Activated CD8-positive, alpha-beta memory T cell treated with anti-CD3 and anti-CD28 coated beads, Interleukin-2, amount 50 U/mL, for 24 hours (primary cell): ENCODE data around the gene SASS6.
"Not testable (repeated sequence)": the region's sequence is repeated elsewhere in the genome, so short reads cannot be mapped to it uniquely, and the experiment has no call there.

Experiments used
- DNase-seq: peaks from one replicate; pipeline ENCODE4 v3.0.0-alpha.2; 2020; ENCODE audit errors: extremely low read depth

SASS6 gene

DNA sequence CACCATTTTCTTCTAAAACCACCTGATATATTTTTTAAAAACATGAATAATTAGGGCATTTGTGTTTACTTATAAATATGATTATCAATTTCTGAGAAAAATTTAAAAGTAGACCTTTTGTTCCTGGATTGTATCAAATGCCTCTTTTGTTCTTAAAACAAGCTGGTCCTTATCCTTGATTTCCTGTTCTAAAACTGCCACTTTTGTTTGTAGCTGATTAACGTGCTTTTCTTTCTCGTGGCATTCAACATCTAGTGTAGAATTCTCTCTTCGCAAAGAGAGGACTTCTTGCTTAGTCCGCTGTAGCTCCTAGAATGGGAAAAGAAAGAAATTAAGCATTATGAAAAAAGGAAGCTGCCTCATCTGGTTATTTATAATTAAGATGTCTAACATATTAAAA, 25.0 kb downstream of the SASS6 start:
- DNase-seq = no peak

DNA sequence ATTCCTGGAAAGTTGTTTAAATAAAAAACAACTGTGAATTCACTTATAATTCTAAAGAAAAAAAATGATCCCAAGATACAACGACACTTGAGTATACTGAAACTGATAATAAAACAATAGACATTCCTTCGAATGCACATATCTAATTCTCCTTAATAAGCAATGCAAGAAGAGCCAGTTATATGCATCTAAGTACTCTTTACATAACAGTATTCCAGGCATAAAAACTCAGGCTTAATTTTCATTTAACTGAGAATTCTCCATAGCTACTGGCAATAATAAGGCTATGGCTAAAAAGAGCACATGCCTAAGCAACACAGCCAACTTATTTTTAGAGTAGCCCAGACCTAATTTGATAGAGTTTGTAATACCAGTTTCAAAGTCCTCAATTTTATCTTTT, 31.2 kb downstream of the SASS6 start:
- DNase-seq = no peak

DNA sequence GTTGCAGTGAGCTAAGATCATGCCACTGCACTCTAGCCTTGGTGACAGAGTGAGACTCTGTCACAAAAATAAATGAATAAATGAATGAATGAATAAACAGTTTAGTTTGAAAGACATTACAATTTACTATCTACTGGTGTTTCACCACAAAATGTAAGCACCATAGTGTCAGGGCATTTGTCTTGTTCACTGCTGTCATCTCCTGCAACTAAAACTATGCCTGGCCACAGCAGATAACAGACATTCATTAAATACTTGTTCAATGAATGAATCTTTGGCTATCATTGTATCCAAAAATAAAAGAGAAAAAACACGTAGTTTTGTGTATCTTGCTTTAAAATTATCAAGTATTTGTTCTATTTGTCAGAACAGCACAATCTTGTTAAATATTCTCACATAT, 32.5 kb downstream of the SASS6 start:
- DNase-seq = no peak

DNA sequence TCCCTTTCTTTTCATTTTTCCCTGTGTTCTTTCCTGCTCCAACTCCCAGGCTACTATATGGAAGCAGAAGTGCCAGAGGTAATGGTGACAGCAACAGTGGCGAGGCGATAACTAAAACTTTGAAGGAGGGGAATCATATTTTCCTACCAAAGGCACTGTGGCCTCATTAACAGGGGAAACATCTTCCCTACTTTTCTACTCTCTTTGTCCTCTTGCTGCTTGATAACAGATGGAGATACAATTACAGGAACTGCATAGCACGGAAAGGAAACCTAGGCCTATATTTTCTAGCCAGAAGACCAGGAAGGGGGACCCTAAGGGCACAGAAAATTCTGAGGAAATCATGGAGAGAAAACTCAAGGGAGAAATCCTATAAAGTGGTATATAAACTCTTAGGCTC, 42.3 kb downstream of the SASS6 start:
- DNase-seq = no peak

DNA sequence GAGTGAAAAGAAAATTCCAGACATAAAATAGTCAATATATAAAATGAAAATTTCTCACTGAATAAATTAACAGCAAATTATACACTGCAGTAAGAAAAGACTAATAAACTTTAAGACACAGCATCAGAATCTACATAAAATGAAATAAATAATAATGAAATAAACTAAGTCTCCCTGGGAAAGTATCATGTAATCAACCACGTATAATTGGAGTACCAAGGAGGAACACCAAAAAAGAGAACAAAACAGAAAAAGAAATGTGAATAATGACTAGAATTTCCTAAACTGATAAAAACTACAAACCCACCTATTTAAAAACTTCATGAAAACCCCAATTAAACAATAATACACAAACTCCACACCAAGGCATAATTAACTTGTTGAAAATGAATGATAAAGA, 43.6 kb downstream of the SASS6 start:
- no peak for DNase-seq

DNA sequence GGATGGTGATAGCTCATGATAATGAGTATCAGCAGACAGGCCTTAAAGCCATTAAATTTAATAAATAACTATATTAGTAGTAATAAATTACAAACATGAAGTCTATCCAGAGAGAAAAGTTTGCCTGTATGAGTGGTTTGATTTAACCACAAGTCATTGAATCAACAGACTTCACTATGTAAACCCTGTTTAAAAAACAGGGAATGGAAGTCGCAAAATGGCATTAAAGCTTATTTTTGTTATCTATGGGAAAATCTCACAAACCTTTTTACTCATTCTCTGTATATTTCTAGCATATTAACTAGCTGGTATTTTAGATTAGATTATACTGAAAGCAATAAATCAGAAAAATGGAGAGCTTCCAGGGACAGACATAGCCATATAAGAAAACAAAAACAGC, 45.3 kb downstream of the SASS6 start:
- no peak for DNase-seq

DNA sequence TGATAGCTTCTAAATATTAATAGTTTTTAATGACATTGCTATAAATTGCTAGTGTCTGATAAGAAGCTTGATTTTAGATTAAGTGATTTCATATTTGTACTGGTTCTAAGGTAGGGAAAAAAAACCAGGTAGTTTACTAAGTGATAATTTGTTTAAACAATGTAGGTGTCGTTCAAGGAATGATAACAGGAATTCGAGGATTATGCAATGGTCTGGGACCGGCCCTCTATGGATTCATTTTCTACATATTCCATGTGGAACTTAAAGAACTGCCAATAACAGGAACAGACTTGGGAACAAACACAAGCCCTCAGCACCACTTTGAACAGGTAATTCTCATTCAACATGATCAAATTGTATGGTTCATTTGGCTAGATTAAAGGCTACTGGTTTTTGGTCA, 52.4 kb downstream of the SASS6 start:
- DNase-seq = no peak

DNA sequence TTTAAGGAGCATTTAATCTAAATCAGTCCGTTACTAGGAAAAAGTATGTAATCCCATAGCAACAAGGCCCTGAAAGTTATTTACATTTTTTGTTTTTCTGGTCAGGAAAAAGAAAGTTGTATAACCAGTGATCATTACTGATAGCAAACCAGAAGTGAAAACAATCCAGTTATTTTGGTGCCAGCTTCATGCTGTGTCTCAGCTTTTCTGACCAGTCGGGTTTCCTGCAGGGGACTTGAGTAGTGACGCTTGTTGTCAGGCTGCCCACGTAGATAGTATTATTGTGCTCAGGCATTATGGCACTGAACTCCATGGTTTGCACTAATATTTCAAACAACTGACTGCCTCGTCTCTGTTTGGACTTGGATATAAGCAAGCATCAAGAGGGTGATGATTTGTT, 55.2 kb downstream of the SASS6 start:
- no peak for DNase-seq

DNA sequence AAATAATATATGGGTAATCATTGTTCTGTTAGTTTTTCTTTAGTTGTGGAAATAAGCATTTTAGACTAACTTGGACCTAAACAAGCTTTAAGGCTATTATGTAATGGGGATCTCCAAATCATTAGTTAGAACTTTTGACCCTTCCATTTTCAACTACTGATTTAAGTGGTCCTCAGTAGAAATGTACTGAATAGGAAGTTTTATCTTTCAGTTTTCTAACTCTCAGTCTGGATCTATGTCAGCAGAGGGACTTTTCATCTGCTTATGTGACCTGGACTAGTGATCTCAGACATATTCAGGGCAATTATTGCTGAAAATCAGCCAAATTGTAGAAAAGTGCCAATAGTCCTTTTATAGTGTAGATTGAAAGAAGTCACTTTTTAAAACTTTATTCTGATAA, 56.0 kb downstream of the SASS6 start:
- no peak for DNase-seq

DNA sequence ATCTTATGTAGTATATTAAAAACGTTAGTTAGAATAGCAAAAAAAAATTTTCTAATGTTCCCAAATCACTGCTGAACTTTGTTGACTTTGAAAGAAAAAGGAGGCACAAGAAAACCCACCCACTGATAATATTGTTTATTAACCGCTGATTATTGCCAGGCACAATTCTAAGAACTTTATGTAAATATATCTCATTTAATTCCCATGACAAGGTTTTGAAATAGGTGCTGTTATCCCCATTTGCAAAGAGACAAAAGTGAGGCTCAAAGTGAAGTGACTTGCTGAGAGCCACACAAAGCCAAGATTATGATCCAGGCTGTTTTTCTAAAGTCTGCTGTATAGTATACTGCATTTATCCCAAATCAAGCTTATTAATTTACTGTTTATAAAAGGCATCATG, 56.4 kb downstream of the SASS6 start:
- DNase-seq = no peak

DNA sequence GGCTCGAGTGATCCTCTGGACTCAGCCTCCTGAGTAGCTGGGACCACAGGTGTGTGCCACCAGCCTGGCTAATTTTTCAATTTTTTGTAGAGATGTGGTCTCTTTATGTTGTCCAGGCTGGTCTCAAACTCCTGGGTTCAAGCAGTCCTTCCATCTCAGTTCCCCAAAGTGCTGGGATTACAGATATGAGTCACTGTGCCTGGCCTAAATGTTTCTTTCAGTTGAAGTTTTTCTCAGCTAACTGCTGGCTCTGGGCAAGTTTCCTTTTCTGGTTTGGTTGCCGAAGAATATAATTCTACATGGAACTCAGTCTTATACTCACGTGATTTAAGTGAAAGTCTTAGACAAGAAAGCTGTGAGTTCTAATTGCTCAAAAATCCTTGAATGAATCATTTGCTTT, 57.0 kb downstream of the SASS6 start:
- DNase-seq = no peak

DNA sequence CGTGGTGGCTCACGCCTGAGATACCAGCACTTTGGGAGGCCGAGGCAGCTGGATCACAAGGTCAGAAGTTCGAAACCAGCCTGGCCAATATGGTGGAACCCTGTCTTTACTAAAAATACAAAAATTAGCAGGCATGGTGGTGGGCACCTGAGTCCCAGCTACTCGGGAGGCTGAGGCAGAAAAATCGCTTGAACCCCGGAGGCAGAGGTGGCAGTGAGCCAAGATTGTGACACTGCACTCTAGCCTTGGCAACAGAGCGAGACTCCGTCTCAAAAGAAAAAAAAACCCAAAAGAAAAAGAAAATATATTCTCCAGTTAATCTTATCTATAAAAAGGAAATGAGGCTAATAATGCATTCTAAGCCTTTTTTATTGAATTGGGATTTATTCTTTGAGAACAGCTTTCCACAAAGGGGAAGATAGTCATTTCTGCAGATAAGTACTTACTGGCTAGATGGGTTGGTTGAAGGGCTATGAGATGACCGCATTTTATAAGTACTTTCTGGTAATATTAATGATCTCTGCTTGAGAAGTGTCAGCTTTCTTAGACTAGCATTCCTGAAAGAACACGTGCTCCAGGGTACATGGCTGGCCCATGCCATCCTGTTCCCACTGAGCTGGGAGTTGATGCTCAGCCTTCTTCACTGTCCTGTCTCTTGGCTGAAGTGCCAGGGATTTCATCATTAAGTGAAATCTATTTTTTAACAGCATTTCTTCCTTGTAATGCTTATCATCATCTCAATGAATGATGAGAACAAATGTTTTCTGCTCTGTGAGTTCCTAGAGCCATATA, 57.9 kb downstream of the SASS6 start:
- no peak for DNase-seq

DNA sequence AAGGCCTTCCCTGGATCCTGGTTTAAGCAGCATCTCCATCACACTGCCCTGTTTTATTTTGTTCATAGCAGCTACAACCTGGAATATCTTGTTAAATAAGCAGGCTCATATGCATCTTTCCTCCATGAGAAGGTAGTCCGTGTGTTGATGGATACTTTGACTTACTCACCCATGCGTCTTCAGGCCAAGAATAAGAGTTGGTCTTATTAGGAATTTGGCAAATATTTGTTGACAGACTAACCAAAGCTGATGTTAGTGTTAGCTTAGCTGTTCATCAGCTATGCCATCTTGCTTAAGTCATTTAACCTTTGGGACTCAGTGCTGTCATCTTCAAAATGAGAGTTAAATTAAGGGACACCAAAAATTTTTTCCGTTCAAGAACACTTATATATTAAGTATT, 59.2 kb downstream of the SASS6 start:
- no peak for DNase-seq

DNA sequence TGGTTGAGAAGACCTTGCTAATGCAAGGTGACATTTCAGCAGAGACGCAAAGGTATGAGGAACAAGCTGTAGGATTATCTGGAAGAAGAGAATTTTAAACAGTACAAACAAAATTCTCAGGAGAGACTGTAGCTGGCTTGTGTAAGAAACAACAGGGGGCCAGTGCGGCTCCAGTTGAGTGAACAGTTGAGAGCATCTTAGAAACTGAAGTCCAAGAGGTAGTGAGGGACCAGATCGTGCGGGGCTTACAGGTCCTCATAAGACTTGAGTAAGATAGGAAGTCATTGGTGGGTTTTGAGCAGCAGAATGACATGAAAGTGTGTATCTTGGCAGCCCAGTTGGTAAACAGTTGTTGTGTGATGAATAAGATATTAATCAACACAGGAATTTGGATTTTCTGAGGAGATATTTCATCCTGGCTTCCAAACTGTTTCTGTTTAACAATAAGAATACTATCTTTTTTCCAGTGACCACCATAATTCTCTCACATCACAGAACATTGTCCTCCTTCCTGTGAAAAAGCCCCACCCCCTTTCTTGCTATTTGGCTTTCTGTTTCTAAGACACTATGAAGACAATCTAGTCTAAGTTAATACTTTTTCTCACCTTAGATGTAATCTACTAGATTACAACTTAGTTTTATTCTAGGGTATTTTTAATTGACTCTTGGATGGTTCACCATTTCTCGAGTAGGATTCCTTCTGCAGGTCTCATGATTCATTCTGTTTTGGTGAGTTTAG, 62.4 kb downstream of the SASS6 start:
- no peak for DNase-seq

DNA sequence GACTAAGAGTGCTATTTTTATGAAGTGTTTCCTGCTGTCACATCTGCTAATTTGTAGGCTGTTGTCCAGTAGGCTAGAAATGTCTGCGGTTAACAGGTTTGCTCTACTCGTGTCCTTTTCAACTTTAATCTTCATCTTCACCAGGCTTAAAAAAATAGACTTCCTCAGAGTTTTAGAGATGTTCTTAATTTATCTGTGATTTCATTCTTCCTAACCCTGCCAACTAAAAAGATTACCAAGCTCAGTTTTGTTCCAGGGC, 66.8 kb downstream of the SASS6 start:
- no peak for DNase-seq

DNA sequence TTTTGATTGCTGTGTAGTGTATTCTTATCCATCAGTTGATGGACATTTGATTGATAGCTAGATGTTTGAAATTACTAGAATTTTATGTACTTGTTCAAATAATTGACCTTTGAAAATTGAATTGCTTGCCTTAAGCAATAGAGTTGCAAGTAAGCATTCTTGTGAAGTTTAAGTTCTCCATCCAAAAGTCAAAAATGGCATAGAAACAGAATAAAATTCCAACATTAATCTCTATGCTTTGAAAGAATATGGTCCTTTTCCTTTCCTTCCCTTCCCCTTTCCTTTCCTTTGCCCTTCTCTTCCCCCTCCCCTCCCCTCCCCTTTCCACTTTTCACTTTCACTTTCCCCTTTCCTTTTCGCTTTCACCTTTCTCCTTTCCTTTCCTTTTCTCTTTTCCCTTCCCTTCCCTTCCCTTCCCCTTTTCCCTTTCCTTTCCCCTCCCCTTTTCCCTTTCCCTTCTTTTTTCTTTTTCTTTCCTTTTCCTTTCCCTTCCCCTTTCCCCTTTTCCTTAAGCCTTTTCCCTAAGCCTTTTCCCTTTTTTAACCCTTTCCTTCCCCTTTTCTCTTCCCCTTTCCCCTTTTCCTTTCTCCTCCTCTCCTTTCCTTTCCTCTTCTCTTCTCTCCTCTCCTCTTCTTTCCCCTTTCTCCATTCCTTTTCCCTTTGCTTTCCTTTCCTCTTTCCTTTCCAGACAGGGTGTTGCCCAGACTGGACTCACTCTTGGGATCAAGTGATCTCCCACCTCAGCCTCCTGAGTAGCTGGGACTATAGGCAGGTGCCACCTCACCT, 67.4 kb downstream of the SASS6 start:
- DNase-seq = no peak

DNA sequence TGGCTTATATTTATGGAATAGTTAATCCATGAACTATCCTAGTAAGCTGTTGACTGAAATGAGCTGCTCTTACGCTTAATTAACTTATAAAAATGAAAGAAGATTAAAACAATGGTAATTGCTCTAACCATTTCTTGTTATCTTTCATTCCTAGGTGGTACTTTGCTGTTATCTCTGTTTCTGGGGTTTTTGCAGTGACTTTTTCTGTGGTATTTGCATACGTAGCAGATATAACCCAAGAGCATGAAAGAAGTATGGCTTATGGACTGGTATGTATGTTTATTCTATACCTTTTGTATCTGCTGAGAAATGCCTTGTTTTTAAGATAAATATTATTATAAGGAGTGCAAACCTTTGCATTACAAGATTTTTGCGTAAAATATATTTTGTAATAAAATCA, 71.0 kb downstream of the SASS6 start:
- no peak for DNase-seq

DNA sequence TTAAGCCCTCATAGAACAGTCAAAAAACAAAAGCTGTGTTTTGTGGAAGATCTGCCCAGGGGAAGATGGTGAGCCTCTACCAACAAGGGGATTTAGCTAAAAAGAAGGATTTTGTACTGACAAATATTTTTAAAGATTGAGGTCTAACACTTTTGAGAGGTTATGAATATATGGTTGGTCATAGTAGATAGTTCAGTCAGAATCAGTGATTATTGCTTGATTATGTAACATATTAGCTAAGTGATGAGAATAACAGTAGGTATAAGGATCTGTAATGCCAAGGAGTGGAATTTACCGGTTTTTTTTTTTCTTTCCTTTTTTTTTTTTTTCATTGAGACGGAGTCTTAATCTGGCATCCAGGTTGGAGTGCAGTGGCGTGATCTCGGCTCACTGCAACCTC, 79.0 kb downstream of the SASS6 start:
- DNase-seq = no peak

DNA sequence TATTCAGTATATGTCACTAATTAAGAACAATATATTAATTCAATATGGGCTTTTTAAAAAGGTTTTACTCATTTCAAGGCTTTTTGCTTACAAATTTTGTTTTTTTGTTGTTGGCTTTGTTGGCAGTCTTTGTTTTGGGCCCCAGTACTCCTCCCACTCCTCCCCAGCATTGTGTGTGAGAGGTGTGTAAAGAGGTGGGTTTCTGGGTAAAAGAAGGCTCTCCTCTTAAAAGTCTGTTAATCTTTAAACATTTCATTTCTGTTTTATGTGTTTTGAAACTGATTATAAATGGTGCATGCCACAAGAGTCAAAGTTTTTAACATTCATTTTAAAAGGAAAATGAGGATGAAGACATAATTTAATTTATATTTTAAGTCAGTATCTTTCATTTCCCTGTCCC, 79.6 kb downstream of the SASS6 start:
- DNase-seq = no peak

DNA sequence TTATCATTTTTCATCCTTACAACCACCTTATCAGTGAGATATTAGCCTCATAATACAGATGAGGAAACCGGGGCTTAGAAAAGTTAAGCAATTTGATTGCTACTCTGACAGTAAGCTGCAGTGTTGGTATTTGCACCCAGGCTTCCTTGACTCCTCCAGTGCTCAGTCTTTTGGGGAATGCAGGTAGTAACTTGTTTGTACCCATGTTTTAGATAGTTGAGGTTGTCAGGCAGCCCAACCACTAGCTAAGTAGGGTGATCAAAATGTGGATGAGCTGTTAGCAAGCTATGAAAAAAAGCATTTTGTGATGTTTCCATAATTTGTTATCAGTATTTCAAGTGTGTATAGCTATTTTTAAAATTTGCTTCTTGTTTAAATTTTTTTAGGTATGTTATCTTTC, 80.8 kb downstream of the SASS6 start:
- no peak for DNase-seq

DNA sequence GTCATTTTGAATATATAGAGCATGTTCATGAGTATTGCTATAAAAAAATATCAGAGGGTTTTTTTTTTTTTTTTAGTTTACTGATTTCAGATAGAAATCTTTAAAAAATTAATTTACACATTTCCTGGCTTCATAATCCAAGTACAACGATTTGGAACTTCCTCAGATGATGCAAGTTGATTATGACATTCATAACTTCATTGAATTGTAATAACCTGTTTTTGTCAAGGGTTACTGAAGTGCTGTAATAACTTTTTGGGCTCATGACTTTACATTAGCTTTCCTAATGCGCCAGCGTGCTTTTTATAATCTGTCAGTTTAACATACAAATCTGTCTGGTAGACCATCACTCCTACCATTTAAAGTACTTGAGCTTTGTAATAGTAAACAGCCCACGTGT, 81.3 kb downstream of the SASS6 start:
- no peak for DNase-seq

DNA sequence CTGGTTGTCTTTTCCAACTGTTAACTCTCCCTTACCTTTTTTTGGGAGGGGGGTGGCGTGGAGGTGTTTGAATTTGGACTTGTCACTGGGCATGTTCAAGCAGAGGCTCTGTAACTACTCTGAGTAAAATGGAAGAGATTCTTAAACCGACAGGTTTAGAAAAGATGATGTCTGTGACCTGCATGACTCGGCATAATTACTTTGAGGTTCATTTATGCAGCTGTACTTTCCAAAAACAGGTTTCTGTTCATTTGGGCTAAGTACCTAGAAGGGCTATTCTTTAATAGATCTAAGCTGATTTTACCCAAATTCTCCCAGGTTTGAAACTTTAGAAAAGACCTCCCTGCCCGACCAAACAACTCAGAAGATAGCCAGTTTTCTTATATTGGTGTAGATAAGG, 82.6 kb downstream of the SASS6 start:
- no peak for DNase-seq

DNA sequence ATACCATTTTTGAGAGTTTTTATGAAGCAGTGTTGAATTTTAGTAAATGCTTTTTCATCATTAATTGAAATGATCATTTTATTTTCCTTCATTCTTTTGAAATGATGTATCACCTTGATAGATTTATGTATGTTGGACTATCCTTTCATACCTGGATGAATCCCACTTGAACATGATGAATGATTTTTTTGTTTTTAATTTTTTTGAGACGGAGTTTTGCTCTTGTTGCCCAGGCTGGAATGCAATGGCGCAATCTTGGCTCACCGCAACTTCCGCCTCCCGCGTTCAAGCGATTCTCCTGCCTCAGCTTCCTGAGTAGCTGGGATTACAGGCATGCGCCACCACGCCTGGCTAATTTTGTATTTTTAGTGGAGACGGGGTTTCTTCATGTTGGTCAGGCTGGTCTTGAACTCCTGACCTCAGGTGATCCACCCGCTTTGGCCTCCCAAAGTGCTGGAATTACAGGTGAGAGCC, 85.5 kb downstream of the SASS6 start:
- not testable (repeated sequence) for DNase-seq
